ENCODE results near the gene FAXC.

The FAXC gene

GRCh38 chr6:99349171-99350141 lies at the start of gene FAXC:
TSS of gene FAXC (minus strand) at chr6:99349674. CDS start at chr6:99349372, 302 bp downstream.
- peak; percentile 51 for DNase-seq (ENCODE audit: low spot score)
- TF ChIP-seq, protein P1, sequence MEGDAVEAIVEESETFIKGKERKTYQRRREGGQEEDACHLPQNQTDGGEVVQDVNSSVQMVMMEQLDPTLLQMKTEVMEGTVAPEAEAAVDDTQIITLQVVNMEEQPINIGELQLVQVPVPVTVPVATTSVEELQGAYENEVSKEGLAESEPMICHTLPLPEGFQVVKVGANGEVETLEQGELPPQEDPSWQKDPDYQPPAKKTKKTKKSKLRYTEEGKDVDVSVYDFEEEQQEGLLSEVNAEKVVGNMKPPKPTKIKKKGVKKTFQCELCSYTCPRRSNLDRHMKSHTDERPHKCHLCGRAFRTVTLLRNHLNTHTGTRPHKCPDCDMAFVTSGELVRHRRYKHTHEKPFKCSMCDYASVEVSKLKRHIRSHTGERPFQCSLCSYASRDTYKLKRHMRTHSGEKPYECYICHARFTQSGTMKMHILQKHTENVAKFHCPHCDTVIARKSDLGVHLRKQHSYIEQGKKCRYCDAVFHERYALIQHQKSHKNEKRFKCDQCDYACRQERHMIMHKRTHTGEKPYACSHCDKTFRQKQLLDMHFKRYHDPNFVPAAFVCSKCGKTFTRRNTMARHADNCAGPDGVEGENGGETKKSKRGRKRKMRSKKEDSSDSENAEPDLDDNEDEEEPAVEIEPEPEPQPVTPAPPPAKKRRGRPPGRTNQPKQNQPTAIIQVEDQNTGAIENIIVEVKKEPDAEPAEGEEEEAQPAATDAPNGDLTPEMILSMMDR (IDR thresholded peaks at IDR 0.05; ENCODE audit: extremely low read depth, insufficient read depth, missing control alignments): no peak
- in situ Hi-C loops (cut with MboI; ENCODE audit: low pct_unique_long_range_greater_than_20kb, low sequenced_read_pairs, unreplicated experiment): loop anchor here (10.0 kb wide), 1 partner anchor 75 kb away; the partner anchor contains the start of gene PNISR

GRCh38 chr6:99397287-99397686 lies 47.8 kb upstream of the FAXC start:
- no peak for DNase-seq (ENCODE audit: low spot score)
- in situ Hi-C loops (cut with MboI; ENCODE audit: low pct_unique_long_range_greater_than_20kb, low sequenced_read_pairs, unreplicated experiment): no loop called here
- TF ChIP-seq, protein P1 (IDR thresholded peaks at IDR 0.05; ENCODE audit: extremely low read depth, insufficient read depth, missing control alignments): no peak

DNA sequence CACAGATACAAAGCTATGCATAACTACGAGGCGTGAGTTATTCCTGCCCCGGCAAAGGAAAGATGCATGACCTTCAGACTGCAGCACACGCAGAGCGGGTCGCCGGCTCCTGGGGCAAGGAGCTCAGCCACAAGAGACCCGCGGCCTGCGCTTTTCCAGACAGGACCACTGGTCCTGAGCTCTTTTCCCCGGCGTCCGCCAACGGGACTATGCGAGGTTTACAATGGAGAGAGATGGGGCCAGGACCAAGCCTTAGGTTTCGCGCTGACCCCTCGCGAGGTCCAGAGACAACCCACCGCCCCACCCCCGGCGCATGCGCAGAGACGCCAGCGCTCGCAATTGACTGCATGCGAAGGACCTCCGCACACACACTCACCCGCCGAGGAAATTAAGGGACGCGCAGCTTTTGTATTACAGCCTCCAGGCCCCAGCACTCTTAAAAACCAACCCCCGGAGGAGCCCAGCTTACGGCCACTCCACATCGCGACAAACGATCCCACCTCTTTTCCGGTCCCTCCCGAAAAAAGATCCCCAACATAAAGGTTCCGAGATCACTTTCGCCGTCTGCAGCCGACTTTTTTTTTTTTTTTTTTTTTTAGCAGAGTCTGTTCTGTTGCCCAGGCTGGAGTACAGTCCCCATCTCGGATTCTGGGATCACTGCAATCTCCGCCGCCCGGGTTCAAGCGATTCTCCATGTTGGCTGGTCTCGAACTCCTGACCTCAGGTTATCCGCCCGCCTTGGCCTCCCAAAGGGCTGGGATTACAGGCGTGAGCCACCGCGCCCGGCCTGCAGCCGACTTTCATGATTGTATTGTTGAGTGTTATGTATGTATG lies 44.4 kb upstream of the FAXC start, which contains the start of gene COQ3:
COQ3 (minus strand) TSS at position 498 of the 834 bp plus-strand sequence; CDS start at position 482, 16 bp downstream.
- in situ Hi-C loops (cut with MboI; ENCODE audit: low pct_unique_long_range_greater_than_20kb, low sequenced_read_pairs, unreplicated experiment): no loop called here
- peak; percentile 85 for DNase-seq (ENCODE audit: low spot score)
- TF ChIP-seq, protein P1 (IDR thresholded peaks at IDR 0.05; ENCODE audit: extremely low read depth, insufficient read depth, missing control alignments): no peak

- no peak for DNase-seq (ENCODE audit: low spot score)
- in situ Hi-C loops (cut with MboI; ENCODE audit: low pct_unique_long_range_greater_than_20kb, low sequenced_read_pairs, unreplicated experiment): no loop called here
- TF ChIP-seq, protein P1 (IDR thresholded peaks at IDR 0.05; ENCODE audit: extremely low read depth, insufficient read depth, missing control alignments): no peak
Measured at GRCh38 chr6:99393366-99393697, 43.9 kb upstream of the FAXC start.

- DNase-seq (ENCODE audit: low spot score): no peak
- in situ Hi-C loops (cut with MboI; ENCODE audit: low pct_unique_long_range_greater_than_20kb, low sequenced_read_pairs, unreplicated experiment): no loop called here
- TF ChIP-seq, protein P1 (IDR thresholded peaks at IDR 0.05; ENCODE audit: extremely low read depth, insufficient read depth, missing control alignments): no peak
Measured at GRCh38 chr6:99390896-99391295, 41.4 kb upstream of the FAXC start.

GRCh38 chr6:99384507-99384906 lies 35.0 kb upstream of the FAXC start:
- no peak for DNase-seq (ENCODE audit: low spot score)
- TF ChIP-seq, protein P1 (IDR thresholded peaks at IDR 0.05; ENCODE audit: extremely low read depth, insufficient read depth, missing control alignments): no peak
- in situ Hi-C loops (cut with MboI; ENCODE audit: low pct_unique_long_range_greater_than_20kb, low sequenced_read_pairs, unreplicated experiment): no loop called here

Data from GM13977 (cell line).